ENCODE measurements around the gene HCCS.

GRCh38 chrX:11081511-11081910 lies 29.6 kb upstream of the HCCS start:
- TF ChIP-seq CTCF (IDR thresholded peaks at IDR 0.05; ENCODE audit: extremely low read depth in 1 of 2, insufficient read depth in 1 of 2, low read depth in 1 of 2, low read length in 2 of 2) = no peak
- TF ChIP-seq EZH2 (IDR thresholded peaks at IDR 0.05; ENCODE audit: borderline replicate concordance, low read depth, low read length, severe bottlenecking) = no peak
- TF ChIP-seq FOS (IDR thresholded peaks at IDR 0.05; ENCODE audit: borderline replicate concordance, insufficient read depth, low read length) = no peak

Data from endothelial cell of umbilical vein (primary cell).